ENCODE data around the gene GLCCI1. TPM values are rescaled to one million over a fixed set of nuclear protein-coding genes. Genes with fewer than 3 reads are reported as not detected.

Gene GLCCI1
- total and polyA plus RNA-seq, 2 of the 13 experiments (the other 11 are each of a cell fraction or from before 2014, with no cell fraction given), result 1.3 to 1.7 TPM

DNA sequence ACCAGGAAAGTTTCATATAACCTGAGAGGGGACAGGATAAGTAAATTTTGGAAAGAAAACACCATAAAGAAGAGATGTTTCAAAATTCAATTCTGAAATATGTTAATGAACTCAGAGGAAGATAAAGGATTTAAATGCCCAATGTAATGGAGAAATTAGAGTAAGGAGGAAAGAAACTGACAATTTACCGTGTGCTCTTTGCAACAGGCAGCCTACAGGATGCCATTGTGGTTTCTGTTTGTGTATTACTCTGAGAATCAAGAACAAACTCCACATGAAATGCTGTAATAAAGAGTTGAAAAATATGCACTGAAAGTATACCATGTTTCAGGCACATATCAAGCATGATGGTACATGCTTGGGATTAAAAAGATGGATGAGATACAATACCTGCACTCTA lies 44.8 kb upstream of the GLCCI1 start (continued):
- TF ChIP-seq FOXM1 (CRISPR knock-in tag; IDR thresholded peaks at IDR 0.05) (no peak), KDM4B (CRISPR knock-in tag; IDR thresholded peaks at IDR 0.05) (no peak)
- TF ChIP-seq, protein P1, sequence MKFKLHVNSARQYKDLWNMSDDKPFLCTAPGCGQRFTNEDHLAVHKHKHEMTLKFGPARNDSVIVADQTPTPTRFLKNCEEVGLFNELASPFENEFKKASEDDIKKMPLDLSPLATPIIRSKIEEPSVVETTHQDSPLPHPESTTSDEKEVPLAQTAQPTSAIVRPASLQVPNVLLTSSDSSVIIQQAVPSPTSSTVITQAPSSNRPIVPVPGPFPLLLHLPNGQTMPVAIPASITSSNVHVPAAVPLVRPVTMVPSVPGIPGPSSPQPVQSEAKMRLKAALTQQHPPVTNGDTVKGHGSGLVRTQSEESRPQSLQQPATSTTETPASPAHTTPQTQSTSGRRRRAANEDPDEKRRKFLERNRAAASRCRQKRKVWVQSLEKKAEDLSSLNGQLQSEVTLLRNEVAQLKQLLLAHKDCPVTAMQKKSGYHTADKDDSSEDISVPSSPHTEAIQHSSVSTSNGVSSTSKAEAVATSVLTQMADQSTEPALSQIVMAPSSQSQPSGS (CRISPR knock-in tag; IDR thresholded peaks at IDR 0.05), result no peak

DNA sequence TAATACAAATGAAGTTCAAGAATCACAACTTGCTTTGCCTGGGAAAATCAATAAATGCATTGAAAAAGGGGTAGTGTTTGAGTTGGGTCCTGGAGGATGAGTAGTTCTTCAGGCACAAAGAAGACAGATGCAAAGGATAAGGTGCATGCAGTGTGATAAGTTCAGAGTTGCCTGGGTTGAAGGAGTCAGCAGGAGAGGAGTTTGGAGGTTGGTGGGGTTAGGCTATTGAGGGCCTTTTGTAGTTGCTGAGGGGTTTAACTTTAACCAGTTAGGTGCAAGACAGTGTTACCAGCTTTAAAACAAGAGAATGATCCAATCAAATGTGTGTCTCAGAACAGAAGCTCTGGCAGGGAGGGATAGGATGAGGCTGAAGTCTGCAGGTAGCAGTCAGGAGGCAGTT lies 44.3 kb upstream of the GLCCI1 start:
- no peak overlapping the region for H2AFZ ChIP-seq (ENCODE audit: low read length)
- in situ Hi-C loops (cut with HindIII; ENCODE audit: extremely low pct_ligation_motif_present, low pct_unique_long_range_greater_than_20kb) (no loop called here), intact Hi-C loops (cut with micrococcal nuclease; ENCODE audit: unreplicated experiment) (no loop called here)
- BruUV-seq (replicated peaks), result no TSS peak
- CTCF ChIA-PET (ENCODE audit: low intra/inter-chr PET ratio, low total read pairs), result no interaction called here
- H3K4me2 ChIP-seq (ENCODE audit: low read depth, low read length), result no peak overlapping the region
- POLR2A ChIA-PET, result no interaction called here
- ATAC-seq (no peak), DNase-seq (ENCODE audit: low spot score) (no peak), FAIRE-seq (no peak)
- TF ChIP-seq ZNF546 (CRISPR knock-in tag; conservative IDR thresholded peaks at IDR 0.05), result no peak
- TF ChIP-seq YEATS4 (CRISPR knock-in tag; IDR thresholded peaks at IDR 0.05; ENCODE audit: borderline replicate concordance), result no peak
- no peak for TF ChIP-seq SMAD9 (CRISPR knock-in tag; IDR thresholded peaks at IDR 0.05)
- no peak for TF ChIP-seq ZNF33A (CRISPR knock-in tag; IDR thresholded peaks at IDR 0.05; ENCODE audit: borderline replicate concordance)
- TF ChIP-seq TBL1XR1 (IDR thresholded peaks at IDR 0.05; ENCODE audit: borderline replicate concordance, low read length, partially characterized antibody), result no peak
- TF ChIP-seq, protein P2, sequence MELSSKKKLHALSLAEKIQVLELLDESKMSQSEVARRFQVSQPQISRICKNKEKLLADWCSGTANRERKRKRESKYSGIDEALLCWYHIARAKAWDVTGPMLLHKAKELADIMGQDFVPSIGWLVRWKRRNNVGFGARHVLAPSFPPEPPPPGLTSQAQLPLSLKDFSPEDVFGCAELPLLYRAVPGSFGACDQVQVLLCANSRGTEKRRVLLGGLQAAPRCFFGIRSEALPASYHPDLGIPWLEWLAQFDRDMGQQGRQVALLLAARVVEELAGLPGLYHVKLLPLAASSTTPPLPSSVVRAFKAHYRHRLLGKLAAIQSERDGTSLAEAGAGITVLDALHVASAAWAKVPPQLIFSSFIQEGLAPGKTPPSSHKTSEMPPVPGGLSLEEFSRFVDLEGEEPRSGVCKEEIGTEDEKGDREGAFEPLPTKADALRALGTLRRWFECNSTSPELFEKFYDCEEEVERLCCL (CRISPR knock-in tag; IDR thresholded peaks at IDR 0.05; ENCODE audit: borderline replicate concordance), result no peak
- TF ChIP-seq KLF6 (CRISPR knock-in tag; IDR thresholded peaks at IDR 0.05), result no peak
- TF ChIP-seq POLR2A (IDR thresholded peaks at IDR 0.05; ENCODE audit: insufficient read depth in 1 of 2, low read depth in 2 of 2, low read length in 2 of 2), result no peak
- TF ChIP-seq, protein P3, sequence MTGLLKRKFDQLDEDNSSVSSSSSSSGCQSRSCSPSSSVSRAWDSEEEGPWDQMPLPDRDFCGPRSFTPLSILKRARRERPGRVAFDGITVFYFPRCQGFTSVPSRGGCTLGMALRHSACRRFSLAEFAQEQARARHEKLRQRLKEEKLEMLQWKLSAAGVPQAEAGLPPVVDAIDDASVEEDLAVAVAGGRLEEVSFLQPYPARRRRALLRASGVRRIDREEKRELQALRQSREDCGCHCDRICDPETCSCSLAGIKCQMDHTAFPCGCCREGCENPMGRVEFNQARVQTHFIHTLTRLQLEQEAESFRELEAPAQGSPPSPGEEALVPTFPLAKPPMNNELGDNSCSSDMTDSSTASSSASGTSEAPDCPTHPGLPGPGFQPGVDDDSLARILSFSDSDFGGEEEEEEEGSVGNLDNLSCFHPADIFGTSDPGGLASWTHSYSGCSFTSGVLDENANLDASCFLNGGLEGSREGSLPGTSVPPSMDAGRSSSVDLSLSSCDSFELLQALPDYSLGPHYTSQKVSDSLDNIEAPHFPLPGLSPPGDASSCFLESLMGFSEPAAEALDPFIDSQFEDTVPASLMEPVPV (CRISPR knock-in tag; IDR thresholded peaks at IDR 0.05), result no peak
- no peaks in the 10 kb centered on the region for H3K36me3 ChIP-seq (replicated peaks in 1 of 2; ENCODE audit: control insufficient read depth in 1 of 2, insufficient read depth in 2 of 2, low read length in 2 of 2)
- H3K9ac ChIP-seq (ENCODE audit: insufficient read depth, low read depth, low read length), result no peak overlapping the region
- no peaks in the 10 kb centered on the region for H3K9me3 ChIP-seq (ENCODE audit: low read length)
- H3K79me2 ChIP-seq (ENCODE audit: insufficient read depth, low read length), result no peaks in the 10 kb centered on the region
- H3K27ac ChIP-seq (ENCODE audit: extremely low read length, insufficient read depth, low read length), result no peak overlapping the region
- H4K20me1 ChIP-seq (ENCODE audit: insufficient read depth, low read length), result no peaks in the 10 kb centered on the region
- no peaks in the 10 kb centered on the region for H3K27me3 ChIP-seq (ENCODE audit: control insufficient read depth in 1 of 2, insufficient read depth in 2 of 2, low read length in 2 of 2)
- peaks cover 22% of the 10 kb centered on the region for H3K4me1 ChIP-seq (ENCODE audit: insufficient read depth, low read length)
- no peak overlapping the region for H3K4me3 ChIP-seq (replicated peaks in 1 of 3; ENCODE audit: insufficient read depth in 1 of 3, low read depth in 2 of 3, low read length in 3 of 3)
